C4-2B (cell line): ENCODE data around the gene RHD.
"Not testable (repeated sequence)": the region's sequence is repeated elsewhere in the genome, so short reads cannot be mapped to it uniquely, and the experiment has no call there.

Experiments
- H3K27ac ChIP-seq: fragments of 450-650 bp; 2 replicates; pipeline ENCODE4 v1.5.1; 2017
- CTCF ChIP-seq: fragments of 450-650 bp; conservative IDR thresholded peaks from 2 replicates; pipeline ENCODE4 v1.5.1; 2017; ENCODE audit warnings: mild to moderate bottlenecking
- ZFX ChIP-seq: fragments of 450-650 bp; IDR thresholded peaks from 2 replicates; pipeline ENCODE4 v1.6.1; 2017

Gene RHD

GRCh38 chr1:25355841-25356395 lies 83.6 kb downstream of the RHD start:
- no peak overlapping the region for H3K27ac ChIP-seq
- TF ChIP-seq ZFX: no peak
- TF ChIP-seq CTCF: no peak

- H3K27ac ChIP-seq: no peak overlapping the region
- TF ChIP-seq CTCF: no peak
- TF ChIP-seq ZFX: no peak
These were observed 84.1 kb downstream of the RHD start for GRCh38 chr1:25356441-25356840.

- no peak overlapping the region for H3K27ac ChIP-seq
These were observed 84.5 kb downstream of the RHD start for GRCh38 chr1:25356848-25357247.

GRCh38 chr1:25360596-25361581 lies 88.6 kb downstream of the RHD start:
- no peak overlapping the region for H3K27ac ChIP-seq
- TF ChIP-seq ZFX: no peak
- TF ChIP-seq CTCF: no peak

More at GRCh38 chr1:25356848-25357247, 84.5 kb downstream of the RHD start:
- TF ChIP-seq CTCF: no peak
- no peak for TF ChIP-seq ZFX

GRCh38 chr1:25361901-25362300 lies 89.6 kb downstream of the RHD start:
- H3K27ac ChIP-seq: no peak overlapping the region
- TF ChIP-seq CTCF (no peak), ZFX (no peak)

GRCh38 chr1:25362634-25363559 lies 90.6 kb downstream of the RHD start:
- not testable (repeated sequence) for H3K27ac ChIP-seq

- TF ChIP-seq CTCF (no peak), ZFX (no peak)
- no peak overlapping the region for H3K27ac ChIP-seq
These were observed 96.9 kb downstream of the RHD start for GRCh38 chr1:25369241-25369640.

- H3K27ac ChIP-seq: not testable (repeated sequence)
These were observed 97.5 kb downstream of the RHD start for GRCh38 chr1:25369691-25370271.

- H3K27ac ChIP-seq: not testable (repeated sequence)
These were observed 99.4 kb downstream of the RHD start for GRCh38 chr1:25371757-25372156.

- not testable (repeated sequence) for H3K27ac ChIP-seq
These were observed 106.1 kb downstream of the RHD start for GRCh38 chr1:25378367-25378766.
